MM.1S (cell line): Measurements from ENCODE around the gene FBXL19.
"Not testable (repeated sequence)": the region's sequence is repeated elsewhere in the genome, so short reads cannot be mapped to it uniquely, and the experiment has no call there.

ENCODE experiments used
- DNase-seq: peaks from one replicate; pipeline ENCODE4 v3.0.0-alpha.2; 2015
- H2AFZ ChIP-seq: fragments of 300-600 bp; sonication (generic); 2 replicates; pipeline ENCODE4 v1.6.0; 2016; ENCODE audit warnings: antibody characterized with exemption, low read length
- H3F3A ChIP-seq: fragments of 300-600 bp; sonication (generic); 2 replicates; pipeline ENCODE4 v1.6.1; 2016; ENCODE audit warnings: mild to moderate bottlenecking, antibody characterized with exemption, low read length, moderate library complexity, mixed read lengths; ENCODE audit not compliant: insufficient read depth
- H3K27ac ChIP-seq: fragments of 300-600 bp; sonication (generic); 2 replicates; pipeline ENCODE4 v1.5.1; 2016; ENCODE audit warnings: mild to moderate bottlenecking, low read length
- H3K27me3 ChIP-seq: fragments of 300-600 bp; sonication (generic); replicated peaks from 2 replicates; pipeline ENCODE4 v1.6.0; 2016; ENCODE audit warnings: low read length; ENCODE audit not compliant: insufficient read depth
- H3K36me3 ChIP-seq: fragments of 300-600 bp; sonication (generic); replicated peaks from 2 replicates; pipeline ENCODE4 v1.6.1; 2016; ENCODE audit warnings: mild to moderate bottlenecking, low read length, mixed read lengths; ENCODE audit not compliant: insufficient read depth
- H3K4me1 ChIP-seq: fragments of 300-600 bp; sonication (generic); 2 replicates; pipeline ENCODE4 v1.6.1; 2016; ENCODE audit warnings: low read length, mixed read lengths
- H3K4me2 ChIP-seq: fragments of 300-600 bp; sonication (generic); 2 replicates; pipeline ENCODE4 v1.6.0; 2016; ENCODE audit warnings: low read depth, low read length
- H3K4me3 ChIP-seq: fragments of 300-600 bp; sonication (generic); 2 replicates; pipeline ENCODE4 v1.5.1; 2016; ENCODE audit warnings: low read length, mixed read lengths
- H3K79me2 ChIP-seq: fragments of 300-600 bp; sonication (generic); 2 replicates; pipeline ENCODE4 v1.6.1; 2016; ENCODE audit warnings: mixed run types, low read length, mixed read lengths
- H3K9ac ChIP-seq: fragments of 300-600 bp; sonication (generic); 2 replicates; pipeline ENCODE4 v1.6.1; 2016; ENCODE audit warnings: low read length, mixed read lengths
- H3K9me2 ChIP-seq: fragments of 300-600 bp; sonication (generic); replicated peaks from 2 replicates; pipeline ENCODE4 v1.6.1; 2016; ENCODE audit warnings: mild to moderate bottlenecking, low read length, mixed read lengths; ENCODE audit not compliant: insufficient read depth
- H3K9me3 ChIP-seq: fragments of 300-600 bp; sonication (generic); replicated peaks from 2 replicates; pipeline ENCODE4 v1.6.1; 2016; ENCODE audit warnings: mild to moderate bottlenecking, low read length, mixed read lengths; ENCODE audit not compliant: insufficient read depth
- H4K20me1 ChIP-seq: fragments of 300-600 bp; sonication (generic); 2 replicates; pipeline ENCODE4 v1.6.1; 2016; ENCODE audit warnings: mild to moderate bottlenecking, low read length, moderate library complexity, mixed read lengths; ENCODE audit not compliant: insufficient read depth
- CTCF ChIP-seq: fragments of 300-600 bp; sonication (generic); IDR thresholded peaks from 2 replicates; pipeline ENCODE4 v1.5.1; 2016; ENCODE audit warnings: antibody characterized with exemption, low read length, mixed read lengths
- EZH2 ChIP-seq: fragments of 300-600 bp; sonication (generic); optimal IDR thresholded peaks from 2 replicates; pipeline ENCODE3; 2017; ENCODE audit warnings: low read depth, mild to moderate bottlenecking, antibody characterized with exemption, low read length, mixed read lengths
- EZH2phosphoT487 ChIP-seq: fragments of 300-600 bp; sonication (generic); IDR thresholded peaks from 2 replicates; pipeline ENCODE4 v1.6.1; 2018; ENCODE audit warnings: antibody characterized with exemption, low read length

Gene FBXL19

GRCh38 chr16:30887927-30888326 lies 35.4 kb upstream of the FBXL19 start:
- no peak for DNase-seq
- Histone ChIP-seq H3K27me3 (no peaks in the 10 kb centered on the region), H3K9ac (no peak overlapping the region), H3F3A (0 out of 2 replicates have a peak, but pooled peaks cover 2% of the 10 kb centered on the region), H3K27ac (no peak overlapping the region), H3K9me2 (no peaks in the 10 kb centered on the region), H3K36me3 (no peaks in the 10 kb centered on the region), H3K79me2 (no peaks in the 10 kb centered on the region), H3K4me1 (peaks cover under 1% of the 10 kb centered on the region; the same call in 1 of the 2 replicates), H3K4me3 (no peak overlapping the region), H3K4me2 (no peak overlapping the region), H2AFZ (no peak overlapping the region), H3K9me3 (no peaks in the 10 kb centered on the region), H4K20me1 (no peaks in the 10 kb centered on the region)
- TF ChIP-seq EZH2 (no peak), CTCF (no peak), EZH2phosphoT487 (no peak)

GRCh38 chr16:30888856-30889499 lies 34.4 kb upstream of the FBXL19 start:
- no peak overlapping the region for H2AFZ ChIP-seq

GRCh38 chr16:30889721-30890120 lies 33.7 kb upstream of the FBXL19 start:
- no peaks in the 10 kb centered on the region for H3K27me3 ChIP-seq
- no peaks in the 10 kb centered on the region for H3K36me3 ChIP-seq
- no peaks in the 10 kb centered on the region for H3K9me3 ChIP-seq
- TF ChIP-seq EZH2phosphoT487, result no peak
- H3K9me2 ChIP-seq, result no peaks in the 10 kb centered on the region
- peaks cover 10% of the 10 kb centered on the region for H3K4me1 ChIP-seq
- no peak overlapping the region for H3K4me2 ChIP-seq
- peaks cover 16% of the 10 kb centered on the region for H3F3A ChIP-seq
- H4K20me1 ChIP-seq, result no peaks in the 10 kb centered on the region
- H2AFZ ChIP-seq, result no peak overlapping the region
- no peak overlapping the region for H3K9ac ChIP-seq
- no peak overlapping the region for H3K4me3 ChIP-seq
- DNase-seq, result no peak
- no peak overlapping the region for H3K27ac ChIP-seq
- no peaks in the 10 kb centered on the region for H3K79me2 ChIP-seq

More at GRCh38 chr16:30888856-30889499, 34.4 kb upstream of the FBXL19 start:
- Histone ChIP-seq H3K9me2 (no peaks in the 10 kb centered on the region), H3K27ac (no peak overlapping the region), H3K4me1 (peaks cover 7% of the 10 kb centered on the region; the same call in 1 of the 2 replicates), H3K9me3 (no peaks in the 10 kb centered on the region), H4K20me1 (no peaks in the 10 kb centered on the region), H3K27me3 (no peaks in the 10 kb centered on the region), H3K79me2 (no peaks in the 10 kb centered on the region), H3K4me2 (no peak overlapping the region), H3K36me3 (no peaks in the 10 kb centered on the region), H3K9ac (no peak overlapping the region), H3K4me3 (no peak overlapping the region), H3F3A (peaks cover 9% of the 10 kb centered on the region; the same call in 1 of the 2 replicates)
- no peak for DNase-seq
- TF ChIP-seq EZH2phosphoT487, result no peak

- not testable (repeated sequence) for DNase-seq, H4K20me1 ChIP-seq, H3K4me1 ChIP-seq, H3K27me3 ChIP-seq, H3K9me2 ChIP-seq, H3K79me2 ChIP-seq, H3K4me2 ChIP-seq, H3K27ac ChIP-seq, H3K9ac ChIP-seq, H3K36me3 ChIP-seq, H3K4me3 ChIP-seq, H3K9me3 ChIP-seq, H2AFZ ChIP-seq
- H3F3A ChIP-seq, result peaks cover 25% of the 10 kb centered on the region
Observed at GRCh38 chr16:30891043-30891823, 32.1 kb upstream of the FBXL19 start.
